Measurements from ENCODE around the gene LPP. TPM values are rescaled to one million over a fixed set of nuclear protein-coding genes. Genes with fewer than 3 reads are reported as not detected.

The LPP gene
- total and polyA plus RNA-seq, 2 of the 13 experiments (the other 11 are each of a cell fraction or from before 2014, with no cell fraction given): 19.2 to 29.9 TPM

- TF ChIP-seq KDM2A (CRISPR knock-in tag; IDR thresholded peaks at IDR 0.05; ENCODE audit: borderline replicate concordance, low read depth) (no peak), TEAD2 (CRISPR knock-in tag; IDR thresholded peaks at IDR 0.05) (0 out of 2 replicates have a peak, but pooled peaks have one; percentile 51), ZMYM4 (CRISPR knock-in tag; IDR thresholded peaks at IDR 0.05) (peak; percentile 95), CHCHD3 (CRISPR knock-in tag; IDR thresholded peaks at IDR 0.05) (no peak), ZFX (CRISPR knock-in tag; IDR thresholded peaks at IDR 0.05; ENCODE audit: low read depth) (no peak), ZNF432 (CRISPR knock-in tag; IDR thresholded peaks at IDR 0.05; ENCODE audit: borderline replicate concordance) (no peak), HIC2 (CRISPR knock-in tag; IDR thresholded peaks at IDR 0.05; ENCODE audit: low read depth) (no peak; the same call in 1 of the 2 replicates), AGO2 (optimal IDR thresholded peaks at IDR 0.05; ENCODE audit: low read depth, low read length) (no peak), HNF4A (CRISPR knock-in tag; IDR thresholded peaks at IDR 0.05) (peak; percentile 100), ZNF513 (CRISPR knock-in tag; conservative IDR thresholded peaks at IDR 0.05) (no peak), TFE3 (CRISPR knock-in tag; IDR thresholded peaks at IDR 0.05) (peak; percentile 84), ATF6 (CRISPR knock-in tag; conservative IDR thresholded peaks at IDR 0.05) (no peak), HIVEP1 (CRISPR knock-in tag; IDR thresholded peaks at IDR 0.05) (no peak), PATZ1 (CRISPR knock-in tag; IDR thresholded peaks at IDR 0.05) (peak; percentile 80), SKI (IDR thresholded peaks at IDR 0.05; ENCODE audit: partially characterized antibody) (peak; percentile 87), ZNF101 (CRISPR knock-in tag; IDR thresholded peaks at IDR 0.05; ENCODE audit: borderline replicate concordance, low read depth) (no peak), CHD4 (IDR thresholded peaks at IDR 0.05; ENCODE audit: borderline replicate concordance, low read length) (no peak; the same call in 1 of the 2 replicates), PTBP1 (IDR thresholded peaks at IDR 0.05; ENCODE audit: low read depth, low read length, poor library complexity, severe bottlenecking) (no peak), TCF7 (IDR thresholded peaks at IDR 0.05; ENCODE audit: low read depth) (peak; percentile 100), RBFOX2 (IDR thresholded peaks at IDR 0.05; ENCODE audit: low read depth, low read length) (no peak), XBP1 (CRISPR knock-in tag; IDR thresholded peaks at IDR 0.05) (peak; percentile 48; the same call in 1 of the 2 replicates), NFYC (CRISPR knock-in tag; IDR thresholded peaks at IDR 0.05) (peak; percentile 36; the same call in 1 of the 2 replicates)
These were observed 592.4 kb downstream of the LPP start (continued) for GRCh38 chr3:188746291-188746783.
